GM12891 (cell line): ENCODE measurements around the gene AP4E1.

Experiments used
- POLR2A ChIP-seq: IDR thresholded peaks from 2 replicates; pipeline ENCODE4 v1.6.1; 2011; ENCODE audit warnings: low read depth, low read length, control low read depth
- POLR2AphosphoS5 ChIP-seq: IDR thresholded peaks from 2 replicates; pipeline ENCODE4 v1.6.1; 2011; ENCODE audit warnings: low read depth, low read length, control low read depth
- POU2F2 ChIP-seq: IDR thresholded peaks from 2 replicates; pipeline ENCODE4 v1.6.1; 2011; ENCODE audit warnings: low read depth, mild to moderate bottlenecking, control low read depth, low read length, moderate library complexity
- SPI1 ChIP-seq: IDR thresholded peaks from 2 replicates; pipeline ENCODE4 v1.6.1; 2011; ENCODE audit warnings: low read depth, low read length, control low read depth

- TF ChIP-seq SPI1 (no peak), POLR2A (no peak), POLR2AphosphoS5 (no peak), POU2F2 (no peak)
Measured at GRCh38 chr15:51007131-51007666, 98.7 kb downstream of the AP4E1 start.
